GM18508 (cell line): Measurements from ENCODE around the gene ACBD7.

ENCODE experiments used
- ATAC-seq: cut with Tn5 transposase; IDR thresholded peaks from one replicate; pipeline ENCODE4 v1.9.1; 2021; ENCODE audit warnings: moderate number of reproducible peaks; ENCODE audit not compliant: insufficient read depth, unreplicated experiment

The ACBD7 gene

DNA sequence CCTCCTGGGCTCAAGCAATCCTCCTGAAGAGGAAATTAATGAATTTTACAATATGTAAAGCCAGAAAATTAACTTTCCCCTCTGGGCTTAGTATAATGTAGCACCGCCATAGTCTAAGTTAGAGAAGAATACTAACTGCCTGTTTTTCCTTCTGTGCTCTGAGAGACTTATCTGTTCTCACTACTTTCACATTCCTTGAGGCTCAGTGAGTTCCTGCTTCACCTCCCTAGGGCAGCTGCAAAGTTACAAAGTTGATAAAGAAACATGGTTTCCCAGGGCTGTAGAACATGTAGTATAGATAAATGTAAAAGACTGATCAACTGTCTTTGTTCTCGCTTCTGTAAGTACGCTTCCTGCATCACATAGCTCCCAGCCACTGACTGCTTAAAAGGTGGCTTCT, 60.8 kb downstream of the ACBD7 start:
- ATAC-seq, result no peak
